K562 (cell line): ENCODE data around the gene SPEM3. TPM values are rescaled to one million over a fixed set of nuclear protein-coding genes. Genes with fewer than 3 reads are reported as not detected.

Source experiments
- ARID4B ChIP-seq: sonication (generic); formaldehyde crosslinking; IDR thresholded peaks from 2 replicates; pipeline ENCODE4 v1.8.0; 2022; ENCODE audit warnings: mild to moderate bottlenecking, missing genetic modification reagents
- CHAMP1 ChIP-seq: fragments of 450-650 bp; IDR thresholded peaks from 2 replicates; pipeline ENCODE4 v1.6.1; 2016; ENCODE audit warnings: mild to moderate bottlenecking
- DPF2 ChIP-seq: fragments of 450-650 bp; IDR thresholded peaks from 2 replicates; pipeline ENCODE4 v1.6.1; 2016
- PCBP1 ChIP-seq: fragments of 200-400 bp; formaldehyde crosslinking; IDR thresholded peaks from 2 replicates; pipeline ENCODE4 v1.6.1; 2018; ENCODE audit warnings: mild to moderate bottlenecking, low read depth, low read length; ENCODE audit not compliant: poor library complexity, severe bottlenecking
- RNF2 ChIP-seq: sonication (generic); IDR thresholded peaks from 2 replicates; pipeline ENCODE4 v1.6.1; 2016
- YY1 ChIP-seq, 3 experiments: IDR thresholded peaks; 2 replicates each; pipeline ENCODE4 v1.6.1; 2011; ENCODE audit warnings: low read length in 2 of 3, mild to moderate bottlenecking in 2 of 3, moderate library complexity in 2 of 3, borderline replicate concordance in 1 of 3, control low read depth in 1 of 3, low read depth in 1 of 3; ENCODE audit not compliant: insufficient read depth in 3 of 3, insufficient replicate concordance in 2 of 3, control insufficient read depth in 1 of 3, insufficient read length in 1 of 3; ENCODE audit errors: extremely low read depth in 1 of 3
- ZBTB11 ChIP-seq, 3 experiments: fragments of 200-800 bp in 1 of 3; fragments of 250-450 bp in 1 of 3; fragments of 450-650 bp in 1 of 3; sonication (Bioruptor Pico) in 1 of 3; sonication (Bioruptor generic) in 1 of 3; formaldehyde crosslinking in 1 of 3; IDR thresholded peaks; 2 replicates each; pipeline versions ENCODE4 v1.6.1 to v1.8.0; 2016 to 2022; ENCODE audit warnings: mild to moderate bottlenecking in 2 of 3, missing genetic modification characterization in 2 of 3, missing compliant biosample characterization in 1 of 3, moderate library complexity in 1 of 3
- ZKSCAN1 ChIP-seq: fragments of 150-350 bp; IDR thresholded peaks from 2 replicates; pipeline ENCODE4 v1.6.1; 2016; ENCODE audit warnings: low read depth, low read length
- ZNF143 ChIP-seq: sonication (generic); formaldehyde crosslinking; IDR thresholded peaks from 2 replicates; pipeline ENCODE4 v1.9.0; 2022; ENCODE audit warnings: mild to moderate bottlenecking, missing genetic modification reagents
- ZNF280A ChIP-seq: fragments of 450-650 bp; IDR thresholded peaks from 2 replicates; pipeline ENCODE4 v1.6.1; 2018; ENCODE audit warnings: mild to moderate bottlenecking, low read depth; ENCODE audit not compliant: partially characterized antibody
- polyA plus RNA-seq, 8 experiments: library from polyadenylated mRNA; depleted of rRNA in 4 of 8; stranded (reverse) in 5 of 8; unstranded in 3 of 8; fragments of >200 nt; fragmentation: Nextera tagmentation in 2 of 8; fragmentation: Illumina TruSeq in 1 of 8; extraction: Ambion mirVana in 2 of 8; extraction: Trizol in 1 of 8; gene quantifications; 2 replicates each; pipeline versions ENCODE4 v1.2.1 to v1.2.3, GENCODE V29; 2011 to 2014; ENCODE audit warnings: inconsistent platforms in 1 of 8, missing spikeins in 1 of 8
- total RNA-seq, 7 experiments: library from RNA; depleted of rRNA in 6 of 7; stranded (reverse); fragments of >200 nt in 6 of 7; fragmentation: Illumina TruSeq in 2 of 7; extraction: Trizol in 2 of 7; gene quantifications; 2 replicates each; pipeline versions ENCODE4 v1.2.1 to v1.2.3, GENCODE V29; 2011 to 2021; ENCODE audit warnings: low replicate concordance in 1 of 7

SPEM3 gene
- total and polyA plus RNA-seq, 9 of the 15 experiments (the other 6 are each of a cell fraction or from before 2014, with no cell fraction given): not detected

- no peak for TF ChIP-seq CHAMP1
- TF ChIP-seq DPF2: no peak
- TF ChIP-seq RNF2: no peak
- TF ChIP-seq ZNF143 (CRISPR knock-in tag): no peak
- TF ChIP-seq ZNF280A: no peak
- no peak for TF ChIP-seq PCBP1
- TF ChIP-seq ZBTB11 (CRISPR knock-in tag; IDR thresholded peaks at IDR 0.05): no peak
- 0 out of 2 replicates have a peak, but pooled peaks have one; percentile 13 for TF ChIP-seq ZKSCAN1
- 0 out of 2 replicates have a peak, but pooled peaks have one; percentile 18 for TF ChIP-seq ARID4B (CRISPR knock-in tag)
- TF ChIP-seq YY1 (IDR thresholded peaks at IDR 0.05; ENCODE audit: borderline replicate concordance in 1 of 3, control insufficient read depth in 1 of 3, extremely low read depth in 1 of 3, insufficient read depth in 3 of 3, insufficient read length in 1 of 3, insufficient replicate concordance in 2 of 3, low read depth in 1 of 3, low read length in 2 of 3): peak in 1 of 3 experiments; percentile 60
Measured at GRCh38 chr17:7435676-7436555, 7.3 kb downstream of the SPEM3 start (continued).
